GM23248 (cell line): ENCODE measurements around the gene FOSL2. TPM values are rescaled to one million over a fixed set of nuclear protein-coding genes. Genes with fewer than 3 reads are reported as not detected.

Experiments
- DNase-seq: peaks from one replicate; pipeline ENCODE4 v3.0.0-alpha.2; 2015
- H2AFZ ChIP-seq: fragments of 200-600 bp; sonication (generic); 2 replicates; pipeline ENCODE4 v1.6.1; 2016; ENCODE audit warnings: antibody characterized with exemption
- H3F3A ChIP-seq: fragments of 200-600 bp; sonication (generic); 2 replicates; pipeline ENCODE4 v1.6.1; 2016; ENCODE audit warnings: mild to moderate bottlenecking, antibody characterized with exemption, mixed run types; ENCODE audit not compliant: insufficient read depth
- H3K27ac ChIP-seq: fragments of 200-600 bp; sonication (generic); 2 replicates; pipeline ENCODE4 v1.5.1; 2016; ENCODE audit warnings: mild to moderate bottlenecking
- H3K27me3 ChIP-seq: fragments of 200-600 bp; sonication (generic); replicated peaks from 2 replicates; pipeline ENCODE4 v1.6.1; 2016; ENCODE audit warnings: mild to moderate bottlenecking; ENCODE audit not compliant: insufficient read depth
- H3K36me3 ChIP-seq: fragments of 200-600 bp; sonication (generic); 2 replicates; pipeline ENCODE4 v1.6.1; 2016; ENCODE audit warnings: low read depth, mild to moderate bottlenecking
- H3K4me1 ChIP-seq: fragments of 200-600 bp; sonication (generic); 2 replicates; pipeline ENCODE4 v1.6.1; 2016; ENCODE audit warnings: mild to moderate bottlenecking; ENCODE audit not compliant: insufficient read depth
- H3K4me2 ChIP-seq: fragments of 200-600 bp; sonication (generic); one replicate; pipeline ENCODE4 v1.6.1; 2016; ENCODE audit warnings: mild to moderate bottlenecking; ENCODE audit not compliant: unreplicated experiment
- H3K4me3 ChIP-seq: fragments of 200-600 bp; sonication (generic); 2 replicates; pipeline ENCODE4 v1.5.1; 2016; ENCODE audit warnings: mild to moderate bottlenecking
- H3K79me2 ChIP-seq: fragments of 200-600 bp; sonication (generic); 2 replicates; pipeline ENCODE4 v1.6.1; 2016; ENCODE audit warnings: mild to moderate bottlenecking; ENCODE audit not compliant: insufficient read depth
- H3K9ac ChIP-seq: fragments of 200-600 bp; sonication (generic); 2 replicates; pipeline ENCODE4 v1.6.1; 2016; ENCODE audit warnings: mild to moderate bottlenecking
- H3K9me2 ChIP-seq: fragments of 200-600 bp; sonication (generic); 2 replicates; pipeline ENCODE4 v1.6.1; 2016; ENCODE audit warnings: mixed run types, mild to moderate bottlenecking, moderate library complexity; ENCODE audit not compliant: insufficient read depth
- H3K9me3 ChIP-seq: fragments of 200-600 bp; sonication (generic); one replicate; pipeline ENCODE4 v1.6.1; 2017; ENCODE audit warnings: low read depth
- H4K20me1 ChIP-seq: fragments of 200-600 bp; sonication (generic); 2 replicates; pipeline ENCODE4 v1.6.0; 2016; ENCODE audit not compliant: insufficient read depth
- EZH2 ChIP-seq: fragments of 200-600 bp; sonication (generic); IDR thresholded peaks from 2 replicates; pipeline ENCODE4 v1.6.1; 2018; ENCODE audit warnings: antibody characterized with exemption, mild to moderate bottlenecking; ENCODE audit not compliant: insufficient read depth, poor library complexity, severe bottlenecking
- EZH2phosphoT487 ChIP-seq: fragments of 200-600 bp; sonication (generic); IDR thresholded peaks from 2 replicates; pipeline ENCODE4 v1.6.1; 2018; ENCODE audit warnings: antibody characterized with exemption, moderate library complexity, mild to moderate bottlenecking, low read depth; ENCODE audit not compliant: insufficient read depth
- WGBS, 2 experiments: methylation state at CpG; one replicate each; pipeline ENCODE4 v1.1.6; 2015 to 2017; ENCODE audit warnings: low lambda C conversion rate in 2 of 2, low coverage in 1 of 2; ENCODE audit errors: missing lambda C conversion rate in 2 of 2; 5-methylcytosine and 5-hydroxymethylcytosine counted together
- in situ Hi-C: fragments of 300-500 bp; cut with MboI; formaldehyde crosslinking; loops from 2 replicates; pipeline ENCODE4 v1.15.0; 2020
- polyA plus RNA-seq: library from polyadenylated mRNA; unstranded; fragments of >200 nt; fragmentation: Nextera tagmentation; extraction: Ambion mirVana; gene quantifications from 2 replicates; pipeline ENCODE4 v1.2.1, GENCODE V29; 2016
- total RNA-seq: library from RNA; depleted of rRNA; stranded (reverse); fragments of >200 nt; shearing (Covaris generic); gene quantifications from 2 replicates; pipeline ENCODE4 v1.2.3, GENCODE V29; 2014

FOSL2 gene
- total and polyA plus RNA-seq, 2 experiments from 2014 or later: 42.4 to 78.0 TPM

- Histone ChIP-seq H4K20me1 (no peaks in the 10 kb centered on the region; the same call in 1 of the 2 replicates), H3K4me3 (peak overlapping the region; percentile 95), H3K9ac (peak overlapping the region; percentile 99), H3F3A (peaks cover 51% of the 10 kb centered on the region), H3K27ac (peak overlapping the region; percentile 98), H2AFZ (no peak overlapping the region), H3K27me3 (no peaks in the 10 kb centered on the region), H3K9me3 (no peaks in the 10 kb centered on the region), H3K9me2 (no peaks in the 10 kb centered on the region), H3K4me2 (peak overlapping the region; percentile 100), H3K36me3 (peaks cover 3% of the 10 kb centered on the region; the same call in 1 of the 2 replicates), H3K79me2 (peaks cover 70% of the 10 kb centered on the region), H3K4me1 (peaks cover 30% of the 10 kb centered on the region)
- in situ Hi-C loops: no loop called here
- no peak for TF ChIP-seq EZH2
- no peak for TF ChIP-seq EZH2phosphoT487
- DNase-seq: no peak
- 2% methylated on average over 7 of the region's 7 CpGs for WGBS, 2 experiments
Observed at GRCh38 chr2:28394997-28395333, 2.3 kb downstream of the FOSL2 start.

DNA sequence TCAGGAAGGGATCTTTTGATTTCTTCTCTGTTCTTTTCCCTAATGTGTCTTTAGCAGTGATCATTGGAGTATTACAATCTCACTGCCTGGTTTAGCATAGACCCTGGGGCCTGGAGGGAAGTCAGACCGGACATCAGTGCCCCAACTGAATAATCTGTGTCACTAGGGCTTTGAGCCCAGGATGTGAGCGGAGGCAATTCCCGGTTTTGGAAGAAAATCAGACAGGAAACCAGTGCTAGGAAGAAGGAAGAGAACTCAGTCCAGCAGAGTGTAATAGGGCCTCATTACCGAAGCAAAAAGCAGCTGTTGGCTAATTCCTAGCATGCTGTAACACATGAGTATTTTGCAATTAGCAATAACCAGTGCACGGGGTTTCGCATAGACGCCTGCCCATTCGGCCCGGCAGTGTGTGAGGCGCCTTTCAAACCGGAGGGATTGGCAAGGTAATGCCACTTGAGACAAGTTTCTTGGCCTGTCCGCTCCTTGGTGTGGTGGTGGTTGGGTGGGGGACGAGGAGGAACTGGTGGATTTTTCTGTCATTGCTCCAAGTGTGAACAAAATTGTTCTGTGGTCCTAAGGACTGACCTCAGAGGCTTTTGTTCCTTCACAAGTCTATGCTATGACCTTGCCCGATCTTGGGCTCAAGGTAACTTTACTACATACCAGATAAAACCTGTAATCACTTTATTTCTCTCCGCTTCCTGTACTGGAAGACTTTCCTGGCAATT is 2.8 kb downstream of the FOSL2 start:
- Histone ChIP-seq H4K20me1 (peaks cover 2% of the 10 kb centered on the region; the same call in 1 of the 2 replicates), H2AFZ (no peak overlapping the region), H3K79me2 (peaks cover 76% of the 10 kb centered on the region), H3K9me2 (no peaks in the 10 kb centered on the region), H3K27me3 (no peaks in the 10 kb centered on the region), H3K4me1 (peaks cover 34% of the 10 kb centered on the region), H3K9ac (peak overlapping the region; percentile 99), H3K9me3 (no peaks in the 10 kb centered on the region), H3F3A (peaks cover 56% of the 10 kb centered on the region), H3K36me3 (peaks cover 3% of the 10 kb centered on the region; the same call in 1 of the 2 replicates), H3K4me3 (peak overlapping the region; percentile 95), H3K27ac (peak overlapping the region; percentile 98), H3K4me2 (peak overlapping the region; percentile 100)
- no peak for TF ChIP-seq EZH2
- TF ChIP-seq EZH2phosphoT487: no peak
- peak; percentile 81 for DNase-seq
- in situ Hi-C loops: no loop called here
- WGBS, 2 experiments: 1 to 2% methylated on average over 15 of the region's 15 CpGs

- in situ Hi-C loops: no loop called here
- Histone ChIP-seq H3K4me2 (peak overlapping the region; percentile 100), H3F3A (peaks cover 64% of the 10 kb centered on the region), H2AFZ (no peak overlapping the region), H3K9me3 (no peaks in the 10 kb centered on the region), H3K4me1 (peaks cover 45% of the 10 kb centered on the region), H3K9ac (peak overlapping the region; percentile 99), H3K27ac (peak overlapping the region; percentile 98), H3K36me3 (peaks cover 7% of the 10 kb centered on the region; the same call in 1 of the 2 replicates), H3K9me2 (no peaks in the 10 kb centered on the region), H3K27me3 (no peaks in the 10 kb centered on the region), H3K4me3 (peak overlapping the region; percentile 95), H3K79me2 (peaks cover 91% of the 10 kb centered on the region), H4K20me1 (peaks cover 16% of the 10 kb centered on the region)
- no peak for DNase-seq
- no peak for TF ChIP-seq EZH2phosphoT487
- no peak for TF ChIP-seq EZH2
- 0 to 3% methylated on average over 2 of the region's 2 CpGs for WGBS, 2 experiments
Observed at GRCh38 chr2:28397043-28397381, 4.4 kb downstream of the FOSL2 start.

DNA sequence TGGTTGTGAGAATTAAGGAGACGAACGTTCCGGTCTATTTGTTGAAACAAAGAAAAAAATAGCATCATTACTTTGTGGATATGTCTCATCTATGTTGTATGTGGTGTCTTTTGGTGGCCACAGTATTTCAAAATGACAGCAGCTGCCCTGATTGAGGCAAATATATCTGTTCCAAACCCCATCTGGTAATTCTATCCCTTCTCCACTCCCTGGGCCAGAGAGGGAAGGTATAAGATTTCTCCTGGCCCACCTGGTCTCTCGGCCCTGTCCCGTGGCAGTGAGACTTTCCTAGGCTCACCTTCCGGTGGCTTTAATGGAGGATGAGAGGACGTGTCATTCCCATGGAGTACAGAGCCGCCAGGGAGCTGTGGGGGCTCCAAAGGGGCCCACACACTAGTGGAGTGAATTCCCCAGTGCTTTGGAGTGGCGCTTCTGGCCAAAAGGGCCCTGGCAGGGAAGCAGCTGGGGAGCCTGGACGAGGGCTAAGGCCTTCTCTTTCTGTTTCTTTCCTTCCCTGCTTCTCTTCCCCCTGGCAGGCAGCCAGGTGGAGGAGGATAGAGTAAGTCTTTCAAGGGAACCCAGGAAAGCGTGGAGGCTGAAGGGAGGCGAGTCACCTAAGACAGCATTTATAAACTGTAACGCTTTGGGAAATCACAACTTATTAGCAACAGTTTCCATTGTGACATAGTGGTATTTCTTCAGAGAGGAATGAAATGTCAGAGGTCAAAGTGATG is 5.6 kb downstream of the FOSL2 start:
- H3F3A ChIP-seq: peaks cover 77% of the 10 kb centered on the region
- H2AFZ ChIP-seq: no peak overlapping the region
- no peaks in the 10 kb centered on the region for H3K27me3 ChIP-seq
- H3K4me2 ChIP-seq: peak overlapping the region; percentile 100
- peak overlapping the region; percentile 95 for H3K4me3 ChIP-seq
- WGBS, 2 experiments: 23 to 27% methylated on average over 13 of the region's 13 CpGs
- peaks cover 100% of the 10 kb centered on the region for H3K79me2 ChIP-seq
- DNase-seq: peak; percentile 75
- H3K9me3 ChIP-seq: no peaks in the 10 kb centered on the region
- TF ChIP-seq EZH2 (no peak), EZH2phosphoT487 (no peak)
- H3K9me2 ChIP-seq: no peaks in the 10 kb centered on the region
- in situ Hi-C loops: no loop called here
- peak overlapping the region; percentile 99 for H3K9ac ChIP-seq
- H3K36me3 ChIP-seq: peaks cover 16% of the 10 kb centered on the region; the same call in 1 of the 2 replicates
- peak overlapping the region; percentile 98 for H3K27ac ChIP-seq
- H3K4me1 ChIP-seq: peaks cover 57% of the 10 kb centered on the region
- peaks cover 25% of the 10 kb centered on the region for H4K20me1 ChIP-seq
